SK-N-SH (cell line): ENCODE measurements around the gene JMJD4. TPM values are rescaled to one million over a fixed set of nuclear protein-coding genes. Genes with fewer than 3 reads are reported as not detected.

ENCODE experiments used
- CTCF ChIA-PET: fragments of 300-600, 350-600 bp; formaldehyde crosslinking; extraction: SDS; loops from one replicate; lab custom pipeline; 2021; lab: Yijun Ruan, JAX
- POLR2A ChIA-PET: fragments of 350-600 bp; sonication (Branson Sonifier 250); formaldehyde crosslinking; extraction: SDS; loops from one replicate; lab custom pipeline; 2020; ENCODE audit warnings: antibody characterized with exemption, inconsistent platforms; lab: Yijun Ruan, JAX
- DNase-seq: peaks from one replicate; pipeline ENCODE4 v3.0.0; 2012
- H2AFZ ChIP-seq: fragments of 200-600 bp; sonication (generic); 2 replicates; pipeline ENCODE4 v1.8.1; 2016; ENCODE audit warnings: antibody characterized with exemption, mild to moderate bottlenecking, low read depth
- H3F3A ChIP-seq: fragments of 200-600 bp; sonication (generic); replicated peaks from 2 replicates; pipeline ENCODE3; 2016; ENCODE audit warnings: antibody characterized with exemption, mild to moderate bottlenecking; ENCODE audit not compliant: insufficient read depth
- H3K27ac ChIP-seq, 2 experiments: fragments of 200-500 bp in 1 of 2; fragments of 200-600 bp in 1 of 2; sonication (Bioruptor generic) in 1 of 2; sonication (generic), shearing (Covaris generic) in 1 of 2; 2 replicates each; pipeline versions ENCODE4 v1.5.1 to v1.6.1; 2014 to 2016; ENCODE audit warnings: low read depth in 2 of 2, inconsistent platforms in 1 of 2, low read length in 1 of 2, mild to moderate bottlenecking in 1 of 2, mixed read lengths in 1 of 2
- H3K27me3 ChIP-seq: fragments of 200-600 bp; sonication (generic), shearing (Covaris generic); 2 replicates; pipeline ENCODE4 v1.6.1; 2016; ENCODE audit warnings: mixed run types; ENCODE audit not compliant: insufficient read depth
- H3K36me3 ChIP-seq, 2 experiments: fragments of 200-500 bp in 1 of 2; fragments of 200-600 bp in 1 of 2; sonication (Bioruptor generic) in 1 of 2; sonication (generic) in 1 of 2; replicated peaks in 1 of 2; 2 replicates each; pipeline versions ENCODE3 to v1.5.1; 2014 to 2016; ENCODE audit warnings: low read length in 1 of 2, mild to moderate bottlenecking in 1 of 2; ENCODE audit not compliant: insufficient read depth in 2 of 2, control insufficient read depth in 1 of 2
- H3K4me1 ChIP-seq, 2 experiments: fragments of 200-500 bp in 1 of 2; fragments of 200-600 bp in 1 of 2; sonication (Bioruptor generic) in 1 of 2; sonication (generic), shearing (Covaris generic) in 1 of 2; 2 replicates each; pipeline versions ENCODE4 v1.5.1 to v1.6.1; 2014 to 2016; ENCODE audit warnings: low read depth in 1 of 2, low read length in 1 of 2, mixed run types in 1 of 2; ENCODE audit not compliant: insufficient read depth in 2 of 2, control insufficient read depth in 1 of 2
- H3K4me2 ChIP-seq: fragments of 200-600 bp; sonication (generic), shearing (Covaris generic); 2 replicates; pipeline ENCODE4 v1.6.1; 2017; ENCODE audit warnings: mixed run types
- H3K4me3 ChIP-seq, 2 experiments: fragments of 200-500 bp in 1 of 2; fragments of 200-600 bp in 1 of 2; sonication (Bioruptor generic) in 1 of 2; sonication (generic), shearing (Covaris generic) in 1 of 2; 2 replicates each; pipeline versions ENCODE4 v1.5.1 to v1.8.1; 2014 to 2016; ENCODE audit warnings: low read depth in 2 of 2, inconsistent platforms in 1 of 2, low read length in 1 of 2, mild to moderate bottlenecking in 1 of 2, mixed read lengths in 1 of 2, moderate library complexity in 1 of 2
- H3K79me2 ChIP-seq: fragments of 200-600 bp; sonication (generic); 2 replicates; pipeline ENCODE4 v1.8.1; 2017; ENCODE audit warnings: mild to moderate bottlenecking; ENCODE audit not compliant: insufficient read depth
- H3K9ac ChIP-seq: fragments of 200-600 bp; sonication (generic); 2 replicates; pipeline ENCODE4 v1.6.1; 2017; ENCODE audit warnings: mixed run types
- H3K9me2 ChIP-seq: fragments of 200-600 bp; sonication (generic); 2 replicates; pipeline ENCODE4 v1.6.1; 2017; ENCODE audit warnings: mixed run types
- H3K9me3 ChIP-seq: fragments of 200-600 bp; sonication (generic); 2 replicates; pipeline ENCODE4 v1.6.1; 2017; ENCODE audit warnings: mixed run types, mild to moderate bottlenecking, moderate library complexity
- H4K20me1 ChIP-seq: fragments of 200-600 bp; sonication (generic); 2 replicates; pipeline ENCODE4 v1.6.1; 2017; ENCODE audit warnings: mild to moderate bottlenecking, mixed run types; ENCODE audit not compliant: insufficient read depth
- EP300 ChIP-seq, 2 experiments: IDR thresholded peaks; 2 replicates each; pipeline versions ENCODE4 v1.4.0 to v1.6.1; 2012; ENCODE audit warnings: borderline replicate concordance in 1 of 2, low read depth in 1 of 2, low read length in 1 of 2
- EZH2phosphoT487 ChIP-seq: fragments of 200-600 bp; sonication (generic); IDR thresholded peaks from 2 replicates; pipeline ENCODE4 v1.6.1; 2017; ENCODE audit warnings: low read depth, mixed run types, mild to moderate bottlenecking, antibody characterized with exemption, moderate library complexity, borderline replicate concordance
- FOSL2 ChIP-seq: IDR thresholded peaks from 2 replicates; pipeline ENCODE4 v1.4.0; 2012; ENCODE audit warnings: low read depth, mild to moderate bottlenecking, moderate library complexity, borderline replicate concordance
- FOXM1 ChIP-seq: IDR thresholded peaks from 2 replicates; pipeline ENCODE4 v1.4.0; 2012; ENCODE audit warnings: low read depth, mild to moderate bottlenecking
- GABPA ChIP-seq: IDR thresholded peaks from 2 replicates; pipeline ENCODE4 v1.4.0; 2012; ENCODE audit warnings: low read depth, mild to moderate bottlenecking
- GATA2 ChIP-seq: sonication (generic); formaldehyde crosslinking; IDR thresholded peaks from 2 replicates; pipeline ENCODE4 v1.5.0; 2020; ENCODE audit warnings: mild to moderate bottlenecking, missing genetic modification reagents
- MXI1 ChIP-seq: IDR thresholded peaks from 2 replicates; pipeline ENCODE4 v1.6.1; 2012; ENCODE audit warnings: mild to moderate bottlenecking, low read depth, low read length, improper control_type of control experiment
- NFIC ChIP-seq: IDR thresholded peaks from 2 replicates; pipeline ENCODE4 v1.4.0; 2012; ENCODE audit warnings: borderline replicate concordance
- POLR2AphosphoS5 ChIP-seq: IDR thresholded peaks from 2 replicates; pipeline ENCODE4 v1.6.1; 2012; ENCODE audit warnings: low read depth, low read length
- RCOR1 ChIP-seq: fragments of 150-350 bp; IDR thresholded peaks from 2 replicates; pipeline ENCODE4 v1.6.1; 2017; ENCODE audit warnings: antibody characterized with exemption, low read length
- RXRA ChIP-seq: IDR thresholded peaks from 2 replicates; pipeline ENCODE4 v1.4.0; 2012; ENCODE audit warnings: low read depth, mild to moderate bottlenecking, borderline replicate concordance
- SMC3 ChIP-seq: IDR thresholded peaks from 2 replicates; pipeline ENCODE4 v1.6.1; 2012; ENCODE audit warnings: low read depth, low read length, improper control_type of control experiment
- TCF12 ChIP-seq: IDR thresholded peaks from 2 replicates; pipeline ENCODE4 v1.4.0; 2012
- TEAD4 ChIP-seq: IDR thresholded peaks from 2 replicates; pipeline ENCODE4 v1.4.0; 2012; ENCODE audit warnings: mild to moderate bottlenecking, borderline replicate concordance; ENCODE audit not compliant: insufficient read depth
- YY1 ChIP-seq: IDR thresholded peaks from 2 replicates; pipeline ENCODE4 v1.4.0; 2012; ENCODE audit warnings: low read depth, mild to moderate bottlenecking
- WGBS: methylation state at CpG from one replicate; pipeline ENCODE4 v1.1.6; 2017; ENCODE audit warnings: low lambda C conversion rate; 5-methylcytosine and 5-hydroxymethylcytosine counted together
- polyA plus RNA-seq, 3 experiments: library from polyadenylated mRNA; depleted of rRNA; stranded (reverse); fragments of >200 nt; gene quantifications; 2 replicates each; pipeline ENCODE4 v1.2.3, GENCODE V29; 2012
- TF ChIP-seq, protein P1 (sequence below): IDR thresholded peaks from 2 replicates; pipeline ENCODE4 v1.6.1; 2012; ENCODE audit warnings: mild to moderate bottlenecking, low read depth, low read length, moderate library complexity
- TF ChIP-seq, protein P2 (sequence below): fragments of 200-600 bp; sonication (generic); IDR thresholded peaks from 2 replicates; pipeline ENCODE4 v1.6.1; 2017; ENCODE audit warnings: antibody characterized with exemption, mild to moderate bottlenecking, moderate library complexity
- TF ChIP-seq, protein P3 (sequence below): fragments of 150-350 bp; IDR thresholded peaks from 2 replicates; pipeline ENCODE4 v1.6.1; 2017; ENCODE audit warnings: antibody characterized with exemption, low read length, low read depth, borderline replicate concordance
- TF ChIP-seq, protein P4 (sequence below): IDR thresholded peaks from 2 replicates; pipeline ENCODE4 v1.4.0; 2012; ENCODE audit warnings: low read depth, borderline replicate concordance

The JMJD4 gene
- polyA plus RNA-seq, 1 of the 3 experiments (the other 2 are of a cell fraction): 15.0 TPM

DNA sequence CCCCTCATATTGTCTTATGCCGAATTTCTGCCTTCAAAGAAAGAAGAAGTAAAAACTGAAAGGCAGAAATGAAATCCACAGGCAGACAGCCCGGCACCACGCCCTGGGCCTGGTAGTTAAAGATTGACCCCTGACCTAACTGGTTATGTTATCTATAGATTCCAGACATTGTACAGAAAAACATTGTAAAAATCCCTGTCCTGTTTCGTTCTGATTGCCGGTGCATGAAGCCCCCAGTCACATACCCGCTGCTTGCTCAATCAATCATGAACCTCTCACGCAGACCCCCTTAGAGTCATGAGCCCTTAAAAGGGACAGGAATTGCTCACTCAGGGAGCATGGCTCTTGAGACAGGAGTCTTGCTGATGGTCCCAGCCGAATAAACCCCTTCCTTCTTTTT, 49.3 kb downstream of the JMJD4 start:
- no peak for TF ChIP-seq RXRA
- TF ChIP-seq FOXM1: no peak
- no peak for TF ChIP-seq TEAD4
- TF ChIP-seq, protein P1, sequence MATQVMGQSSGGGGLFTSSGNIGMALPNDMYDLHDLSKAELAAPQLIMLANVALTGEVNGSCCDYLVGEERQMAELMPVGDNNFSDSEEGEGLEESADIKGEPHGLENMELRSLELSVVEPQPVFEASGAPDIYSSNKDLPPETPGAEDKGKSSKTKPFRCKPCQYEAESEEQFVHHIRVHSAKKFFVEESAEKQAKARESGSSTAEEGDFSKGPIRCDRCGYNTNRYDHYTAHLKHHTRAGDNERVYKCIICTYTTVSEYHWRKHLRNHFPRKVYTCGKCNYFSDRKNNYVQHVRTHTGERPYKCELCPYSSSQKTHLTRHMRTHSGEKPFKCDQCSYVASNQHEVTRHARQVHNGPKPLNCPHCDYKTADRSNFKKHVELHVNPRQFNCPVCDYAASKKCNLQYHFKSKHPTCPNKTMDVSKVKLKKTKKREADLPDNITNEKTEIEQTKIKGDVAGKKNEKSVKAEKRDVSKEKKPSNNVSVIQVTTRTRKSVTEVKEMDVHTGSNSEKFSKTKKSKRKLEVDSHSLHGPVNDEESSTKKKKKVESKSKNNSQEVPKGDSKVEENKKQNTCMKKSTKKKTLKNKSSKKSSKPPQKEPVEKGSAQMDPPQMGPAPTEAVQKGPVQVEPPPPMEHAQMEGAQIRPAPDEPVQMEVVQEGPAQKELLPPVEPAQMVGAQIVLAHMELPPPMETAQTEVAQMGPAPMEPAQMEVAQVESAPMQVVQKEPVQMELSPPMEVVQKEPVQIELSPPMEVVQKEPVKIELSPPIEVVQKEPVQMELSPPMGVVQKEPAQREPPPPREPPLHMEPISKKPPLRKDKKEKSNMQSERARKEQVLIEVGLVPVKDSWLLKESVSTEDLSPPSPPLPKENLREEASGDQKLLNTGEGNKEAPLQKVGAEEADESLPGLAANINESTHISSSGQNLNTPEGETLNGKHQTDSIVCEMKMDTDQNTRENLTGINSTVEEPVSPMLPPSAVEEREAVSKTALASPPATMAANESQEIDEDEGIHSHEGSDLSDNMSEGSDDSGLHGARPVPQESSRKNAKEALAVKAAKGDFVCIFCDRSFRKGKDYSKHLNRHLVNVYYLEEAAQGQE: no peak
- TF ChIP-seq YY1: no peak
- TF ChIP-seq RCOR1: no peak
- TF ChIP-seq MXI1: no peak
- no peak for TF ChIP-seq EP300 (IDR thresholded peaks at IDR 0.05; ENCODE audit: borderline replicate concordance in 1 of 2, low read depth in 1 of 2, low read length in 1 of 2)
- TF ChIP-seq, protein P2, sequence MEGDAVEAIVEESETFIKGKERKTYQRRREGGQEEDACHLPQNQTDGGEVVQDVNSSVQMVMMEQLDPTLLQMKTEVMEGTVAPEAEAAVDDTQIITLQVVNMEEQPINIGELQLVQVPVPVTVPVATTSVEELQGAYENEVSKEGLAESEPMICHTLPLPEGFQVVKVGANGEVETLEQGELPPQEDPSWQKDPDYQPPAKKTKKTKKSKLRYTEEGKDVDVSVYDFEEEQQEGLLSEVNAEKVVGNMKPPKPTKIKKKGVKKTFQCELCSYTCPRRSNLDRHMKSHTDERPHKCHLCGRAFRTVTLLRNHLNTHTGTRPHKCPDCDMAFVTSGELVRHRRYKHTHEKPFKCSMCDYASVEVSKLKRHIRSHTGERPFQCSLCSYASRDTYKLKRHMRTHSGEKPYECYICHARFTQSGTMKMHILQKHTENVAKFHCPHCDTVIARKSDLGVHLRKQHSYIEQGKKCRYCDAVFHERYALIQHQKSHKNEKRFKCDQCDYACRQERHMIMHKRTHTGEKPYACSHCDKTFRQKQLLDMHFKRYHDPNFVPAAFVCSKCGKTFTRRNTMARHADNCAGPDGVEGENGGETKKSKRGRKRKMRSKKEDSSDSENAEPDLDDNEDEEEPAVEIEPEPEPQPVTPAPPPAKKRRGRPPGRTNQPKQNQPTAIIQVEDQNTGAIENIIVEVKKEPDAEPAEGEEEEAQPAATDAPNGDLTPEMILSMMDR: no peak
- TF ChIP-seq, protein P3, sequence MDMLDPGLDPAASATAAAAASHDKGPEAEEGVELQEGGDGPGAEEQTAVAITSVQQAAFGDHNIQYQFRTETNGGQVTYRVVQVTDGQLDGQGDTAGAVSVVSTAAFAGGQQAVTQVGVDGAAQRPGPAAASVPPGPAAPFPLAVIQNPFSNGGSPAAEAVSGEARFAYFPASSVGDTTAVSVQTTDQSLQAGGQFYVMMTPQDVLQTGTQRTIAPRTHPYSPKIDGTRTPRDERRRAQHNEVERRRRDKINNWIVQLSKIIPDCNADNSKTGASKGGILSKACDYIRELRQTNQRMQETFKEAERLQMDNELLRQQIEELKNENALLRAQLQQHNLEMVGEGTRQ: no peak
- TF ChIP-seq POLR2AphosphoS5: no peak
- no peak for TF ChIP-seq GABPA
- no peak for TF ChIP-seq FOSL2
- TF ChIP-seq TCF12: no peak
- no peak for TF ChIP-seq SMC3
- TF ChIP-seq, protein P4, sequence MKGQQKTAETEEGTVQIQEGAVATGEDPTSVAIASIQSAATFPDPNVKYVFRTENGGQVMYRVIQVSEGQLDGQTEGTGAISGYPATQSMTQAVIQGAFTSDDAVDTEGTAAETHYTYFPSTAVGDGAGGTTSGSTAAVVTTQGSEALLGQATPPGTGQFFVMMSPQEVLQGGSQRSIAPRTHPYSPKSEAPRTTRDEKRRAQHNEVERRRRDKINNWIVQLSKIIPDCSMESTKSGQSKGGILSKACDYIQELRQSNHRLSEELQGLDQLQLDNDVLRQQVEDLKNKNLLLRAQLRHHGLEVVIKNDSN: no peak
- TF ChIP-seq EZH2phosphoT487: no peak
- no peak for TF ChIP-seq GATA2 (CRISPR knock-in tag)
- TF ChIP-seq NFIC: no peak
- Histone ChIP-seq H2AFZ (no peak overlapping the region), H3K4me3 (no peak overlapping the region), H3K9me3 (0 out of 2 replicates have a peak, but pooled peaks cover 9% of the 10 kb centered on the region), H3K79me2 (no peaks in the 10 kb centered on the region), H3F3A (no peaks in the 10 kb centered on the region), H3K27me3 (no peaks in the 10 kb centered on the region), H3K4me2 (no peak overlapping the region), H4K20me1 (no peaks in the 10 kb centered on the region), H3K4me1 (no peaks in the 10 kb centered on the region), H3K36me3 (no peaks in the 10 kb centered on the region), H3K9ac (no peak overlapping the region), H3K9me2 (no peaks in the 10 kb centered on the region), H3K27ac (no peak overlapping the region)
- 22% methylated on average over 8 of the region's 8 CpGs for WGBS
- no peak for DNase-seq
- ChIA-PET CTCF (no interaction called here), POLR2A (no interaction called here)

Other genes with a start within 250 kb of the JMJD4 start
- gene ZNF678, start 171.7 kb downstream of the JMJD4 start, polyA plus RNA-seq (2012; rRNA removed): 1.3 and 1.7 TPM in 2 replicates
- gene SNAP47, start 133 bp upstream of the JMJD4 start, polyA plus RNA-seq (2012; rRNA removed): 44.0 and 45.6 TPM in 2 replicates
- not detected in 2 replicates for gene PRSS38, start 80.4 kb upstream of the JMJD4 start, polyA plus RNA-seq (2012; rRNA removed)
- gene WNT9A, start 212.6 kb upstream of the JMJD4 start, polyA plus RNA-seq (2012; rRNA removed): 0.31 and 0.36 TPM in 2 replicates